Stimulated activated naive CD4-positive, alpha-beta T cell (primary cell): Measurements from ENCODE around the gene ERGIC3.

Source experiments
- DNase-seq, 6 experiments: peaks; one replicate each; lab custom pipeline; 2025; lab: John Stamatoyannopoulos, UW

ERGIC3 gene

GRCh38 chr20:35541783-35542662 is at the start of gene ERGIC3:
ERGIC3 (plus strand) TSS chr20:35542078; CDS start chr20:35542098, 20 bp downstream.
- DNase-seq: peak; percentile 89 to 95 (median 94)

- no peak for DNase-seq
These were observed 49.5 kb upstream of the ERGIC3 start for GRCh38 chr20:35492352-35492751.

- DNase-seq: no peak
These were observed 45.4 kb upstream of the ERGIC3 start for GRCh38 chr20:35496481-35496880.

- no peak for DNase-seq
These were observed 44.6 kb upstream of the ERGIC3 start for GRCh38 chr20:35497320-35497719.

- no peak for DNase-seq
These were observed 44.1 kb upstream of the ERGIC3 start for GRCh38 chr20:35497780-35498189.

GRCh38 chr20:35499271-35499670 is 42.6 kb upstream of the ERGIC3 start:
- DNase-seq: no peak

- DNase-seq: no peak
These were observed 39.5 kb upstream of the ERGIC3 start for GRCh38 chr20:35502352-35502751.

GRCh38 chr20:35503281-35503680 is 38.6 kb upstream of the ERGIC3 start:
- no peak for DNase-seq

GRCh38 chr20:35503841-35504561 is 37.9 kb upstream of the ERGIC3 start:
- DNase-seq: no peak

GRCh38 chr20:35504751-35505150 is 37.1 kb upstream of the ERGIC3 start:
- no peak for DNase-seq

- DNase-seq: no peak
These were observed 35.7 kb upstream of the ERGIC3 start for GRCh38 chr20:35506179-35506578.

GRCh38 chr20:35506872-35507638 is 34.8 kb upstream of the ERGIC3 start:
- DNase-seq: no peak

GRCh38 chr20:35508493-35509218 is 33.2 kb upstream of the ERGIC3 start:
- no peak for DNase-seq

GRCh38 chr20:35510951-35511735 is 30.7 kb upstream of the ERGIC3 start:
- no peak for DNase-seq

GRCh38 chr20:35511814-35512420 is 30.0 kb upstream of the ERGIC3 start:
- DNase-seq: no peak

- DNase-seq: no peak
These were observed 27.4 kb upstream of the ERGIC3 start for GRCh38 chr20:35514371-35514932.

GRCh38 chr20:35515341-35515740 is 26.5 kb upstream of the ERGIC3 start:
- DNase-seq: no peak

GRCh38 chr20:35515949-35516645 is 25.8 kb upstream of the ERGIC3 start:
- DNase-seq: no peak

GRCh38 chr20:35517125-35517524 is 24.8 kb upstream of the ERGIC3 start:
- no peak for DNase-seq
